NOMO-1 treated with DMSO at 0.1 percent for 48 hours (cell line): ENCODE measurements around the gene DEDD2.
A peak's percentile ranks its signal among the peaks of the same experiment; 100 is the strongest.

ENCODE experiments used
- DNase-seq: peaks from one replicate; lab custom pipeline; 2025; ENCODE audit not compliant: unreplicated experiment; lab: John Stamatoyannopoulos, UW

Gene DEDD2

GRCh38 chr19:42174188-42174587 lies 43.3 kb downstream of the DEDD2 start:
- DNase-seq = no peak

DNA sequence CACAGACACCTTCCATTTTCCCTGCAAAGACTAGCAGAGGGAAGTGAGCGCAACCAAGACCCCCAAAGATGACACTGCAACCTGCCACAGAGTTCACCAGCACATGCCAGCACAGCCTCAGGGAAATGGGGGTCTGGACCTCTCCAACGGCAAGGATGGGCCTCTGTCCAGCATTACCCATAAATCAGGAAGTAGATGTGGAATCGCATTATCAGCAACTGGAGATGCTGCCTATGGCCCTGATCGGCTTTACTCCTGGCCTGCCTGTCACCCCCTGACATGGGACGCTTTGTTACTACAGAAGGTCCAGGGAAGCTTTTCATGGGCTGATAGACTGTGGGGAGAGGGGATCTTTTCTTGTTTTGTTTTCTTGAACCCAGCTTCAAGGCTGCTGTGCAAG lies 43.8 kb downstream of the DEDD2 start:
- no peak for DNase-seq

DNA sequence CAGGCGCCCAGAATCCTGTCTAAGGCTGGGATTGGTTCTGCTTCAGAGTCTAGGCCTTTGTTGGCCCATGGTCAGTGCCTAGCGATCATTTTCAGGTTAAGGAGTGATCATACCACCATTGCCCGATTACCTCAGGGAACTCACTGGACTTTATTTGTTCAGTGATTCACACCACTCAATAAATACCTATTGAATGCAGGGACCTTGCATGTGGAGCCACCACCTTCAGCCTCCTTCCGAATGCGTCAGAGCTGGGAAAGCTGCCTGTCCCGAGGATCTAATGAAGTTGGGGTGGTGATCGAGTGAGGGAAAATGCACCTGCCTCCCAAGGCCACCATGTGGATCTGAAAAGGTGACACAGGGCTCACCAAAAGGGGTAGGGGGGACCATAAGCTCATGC lies 45.2 kb downstream of the DEDD2 start:
- no peak for DNase-seq

- no peak for DNase-seq
Observed at GRCh38 chr19:42170715-42171114, 46.8 kb downstream of the DEDD2 start.

DNA sequence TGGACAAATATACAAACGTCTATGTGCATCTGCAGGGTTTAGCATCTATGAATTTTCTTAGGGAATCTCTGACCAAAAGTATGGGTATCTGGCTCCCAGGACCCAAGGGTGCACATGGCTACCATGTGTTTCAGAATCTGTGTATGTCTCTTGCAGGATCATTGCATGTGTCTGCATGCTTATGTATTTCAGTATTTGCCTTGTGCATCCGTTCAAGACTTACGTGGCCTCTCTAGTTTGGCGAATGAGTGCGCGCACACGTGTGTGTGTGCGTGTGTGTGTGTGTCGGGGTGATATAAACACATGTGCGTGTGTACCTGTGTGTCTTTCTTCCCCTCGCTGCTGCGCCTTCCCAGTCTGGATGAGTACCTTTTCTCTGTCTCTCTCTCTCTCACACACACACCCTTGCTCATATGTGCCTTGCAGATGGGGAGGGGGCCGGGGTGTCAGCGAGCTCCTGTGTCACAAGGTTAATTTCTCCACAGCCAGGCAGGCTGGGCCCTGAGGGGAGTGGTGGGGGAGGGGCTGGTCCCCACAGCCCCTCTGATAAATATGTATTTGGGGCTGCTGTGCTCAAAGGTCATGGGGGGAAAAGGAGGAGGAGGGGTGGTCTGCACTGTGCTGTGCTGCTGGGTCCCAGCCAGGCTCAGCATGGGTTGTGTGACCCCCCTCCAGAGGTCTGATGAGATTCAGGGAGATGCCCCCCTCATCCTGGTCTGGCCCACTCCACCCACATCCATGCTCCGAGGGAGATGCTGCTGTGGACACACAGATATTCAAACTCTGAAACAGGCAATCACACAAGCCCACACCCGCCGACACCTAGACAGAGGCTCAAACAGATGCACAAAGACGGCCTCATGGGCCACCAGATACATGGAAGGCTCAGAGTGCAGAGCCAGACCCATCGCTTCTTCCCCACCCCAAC lies 47.7 kb downstream of the DEDD2 start:
- no peak for DNase-seq

DNA sequence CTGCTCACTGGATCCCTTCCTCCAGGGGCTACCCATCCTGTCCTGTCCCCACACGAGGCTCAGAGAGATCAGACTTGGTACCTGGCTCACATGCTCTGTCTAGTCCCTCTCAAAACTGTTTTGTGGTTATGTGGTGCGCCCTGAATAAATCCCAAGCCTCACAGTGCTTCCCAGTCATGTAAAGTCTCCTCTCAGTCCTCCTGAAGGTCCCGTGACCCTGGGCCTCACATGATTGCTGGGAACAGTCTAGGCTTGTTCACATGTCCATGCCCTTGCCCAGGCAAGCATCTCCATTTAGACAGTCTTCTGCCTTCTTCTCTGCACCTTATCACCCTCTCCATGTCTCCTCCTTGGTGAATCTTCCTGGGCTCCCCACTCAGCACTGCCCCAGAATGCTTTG lies 49.3 kb downstream of the DEDD2 start:
- DNase-seq = no peak

GRCh38 chr19:42166316-42166715 lies 51.2 kb downstream of the DEDD2 start:
- DNase-seq = no peak

DNA sequence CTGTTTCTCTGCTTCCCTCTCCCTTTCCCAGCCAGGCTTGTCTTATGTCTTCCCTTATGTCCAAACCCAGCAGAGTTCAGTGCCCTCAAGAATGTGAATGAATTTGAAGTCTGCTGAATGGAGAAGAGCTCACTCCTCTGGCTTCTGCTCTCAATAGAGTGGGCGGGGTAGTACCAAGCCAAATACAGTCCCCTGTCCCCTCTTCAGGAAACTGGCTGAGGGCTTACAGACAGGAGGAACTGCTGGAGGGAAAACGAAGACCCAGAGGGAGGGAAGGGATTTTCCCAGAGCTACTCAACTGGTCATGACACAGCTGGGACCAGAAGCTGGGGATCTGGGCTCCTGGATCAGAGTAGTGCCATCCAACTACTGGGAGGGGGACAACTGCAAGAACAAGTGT lies 52.3 kb downstream of the DEDD2 start:
- DNase-seq = no peak

DNA sequence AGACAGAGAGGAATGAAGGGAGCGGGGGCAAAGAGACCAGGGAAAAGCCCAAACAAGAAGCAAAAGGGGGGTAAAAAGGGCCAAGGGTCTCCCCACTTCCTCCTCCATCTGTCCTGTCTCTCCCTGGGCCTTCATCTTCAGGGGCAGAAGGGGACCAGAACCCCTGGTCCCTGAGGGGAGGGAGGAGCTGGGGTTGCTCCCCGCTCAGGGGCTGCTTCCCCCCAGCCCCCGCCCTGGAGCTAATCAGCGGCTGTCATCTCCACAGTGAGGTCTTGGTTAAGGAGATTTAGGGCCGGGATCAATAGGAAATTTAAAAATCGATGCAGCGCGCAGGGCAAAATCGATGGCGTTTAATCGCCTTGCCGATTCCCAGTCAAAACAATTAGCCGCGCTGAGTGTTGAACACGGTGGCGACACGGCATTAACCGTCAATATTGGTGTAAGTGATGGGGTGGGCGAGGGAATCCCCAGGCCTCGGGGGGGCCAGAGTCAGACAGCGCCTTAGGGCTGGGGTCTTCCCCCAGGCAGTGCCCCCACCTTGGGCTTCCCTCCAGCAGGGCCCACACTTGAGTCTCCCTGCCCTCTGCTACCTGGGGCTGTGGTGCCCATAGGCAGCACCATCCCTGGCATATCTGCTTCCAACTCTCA lies 55.7 kb downstream of the DEDD2 start:
- no peak for DNase-seq

DNA sequence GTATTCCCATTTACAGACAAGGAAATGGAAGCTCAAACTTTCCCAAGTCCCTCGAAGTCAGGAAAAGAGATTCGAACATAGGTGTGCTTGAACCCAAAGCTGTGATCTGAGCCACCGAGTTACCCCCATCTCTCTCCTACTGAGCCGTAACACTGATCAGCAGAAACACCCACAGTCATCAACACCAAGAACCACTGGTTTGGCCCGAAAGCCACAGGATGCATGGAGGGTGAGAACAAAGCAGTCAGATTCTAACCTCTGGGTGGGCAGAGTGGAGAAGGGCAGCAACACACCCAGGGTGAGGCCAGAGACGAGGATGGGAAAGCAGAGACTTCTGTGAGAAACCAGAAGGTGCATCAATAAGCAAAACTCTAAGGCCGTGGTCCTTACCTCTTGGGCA lies 57.5 kb downstream of the DEDD2 start:
- DNase-seq = no peak

DNA sequence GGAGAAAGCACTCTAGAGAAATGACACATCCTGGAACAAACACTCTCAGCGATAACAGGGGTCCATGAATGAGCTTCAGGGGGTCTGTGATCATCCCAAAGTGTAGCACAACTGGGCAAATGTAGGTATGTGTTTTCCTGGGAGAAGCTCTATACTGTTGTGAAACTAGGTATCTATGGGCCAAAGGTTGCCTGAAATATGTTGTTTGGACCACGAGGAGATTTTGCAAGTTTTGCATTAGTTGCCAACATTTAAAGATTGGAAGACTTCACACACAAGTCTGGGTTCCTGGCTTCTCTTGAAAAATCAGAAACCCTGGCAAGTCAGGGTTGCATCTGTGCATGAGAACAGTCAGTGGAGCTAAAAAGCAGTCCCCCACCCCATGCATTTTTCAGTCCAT lies 58.6 kb downstream of the DEDD2 start:
- DNase-seq = no peak

GRCh38 chr19:42156571-42156970 lies 60.9 kb downstream of the DEDD2 start:
- DNase-seq = no peak

DNA sequence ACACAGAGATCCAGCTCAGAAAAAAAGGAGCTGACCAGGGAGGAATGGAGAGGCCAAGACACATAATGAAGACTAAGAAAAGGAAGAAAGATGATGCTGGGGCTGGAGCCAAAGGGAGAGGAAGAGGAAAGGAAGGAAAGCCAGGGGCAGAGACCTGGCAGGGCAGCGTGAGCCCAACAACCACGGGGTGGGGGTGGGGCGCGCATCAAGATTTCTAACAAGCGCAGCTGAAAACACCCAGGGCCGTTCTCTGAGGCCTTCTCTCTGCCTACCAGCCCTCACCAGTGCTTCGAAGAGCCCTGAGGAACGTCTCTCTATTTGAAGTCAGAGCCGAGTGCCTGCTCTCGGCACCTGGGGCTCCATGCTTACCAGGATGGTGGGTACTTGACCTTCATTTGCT lies 61.7 kb downstream of the DEDD2 start:
- no peak for DNase-seq

GRCh38 chr19:42154471-42155323 lies 62.8 kb downstream of the DEDD2 start:
- DNase-seq = peak; percentile 9

DNA sequence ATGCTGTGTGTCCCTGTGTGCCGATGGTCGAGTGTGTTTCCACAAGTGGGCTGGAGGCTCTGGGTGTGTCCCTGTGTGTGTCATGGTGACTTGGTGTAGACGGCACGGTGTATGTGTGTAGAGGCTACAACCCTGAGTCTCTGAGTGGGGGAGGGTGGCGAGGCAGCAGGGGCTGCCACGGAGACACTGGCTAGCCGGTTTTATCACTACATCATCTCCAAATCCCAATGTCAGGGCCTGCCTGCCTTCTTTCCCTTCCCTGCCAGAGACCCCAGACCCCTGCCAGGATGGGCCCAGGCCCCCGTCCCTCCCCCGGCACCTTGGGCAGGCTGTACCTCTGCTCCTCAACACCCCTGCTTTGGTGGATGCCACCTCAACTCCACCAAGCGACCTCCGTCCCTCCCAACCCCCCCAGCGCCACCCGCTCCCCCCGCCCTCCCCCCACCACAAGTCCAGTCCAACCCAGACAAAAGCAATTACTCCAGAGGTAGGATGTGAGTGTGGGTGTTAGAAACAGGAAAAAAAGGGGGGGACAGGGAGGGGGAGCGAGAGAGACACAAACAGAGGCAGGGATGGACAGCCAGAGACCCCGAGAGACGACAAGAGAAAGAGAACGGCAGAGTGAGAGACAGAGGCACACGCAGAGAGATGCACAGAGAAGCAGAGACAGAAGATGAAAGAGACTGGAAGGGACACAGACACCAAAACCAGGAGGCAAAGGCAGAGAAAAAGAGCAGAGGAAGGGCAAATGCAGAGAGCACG lies 63.6 kb downstream of the DEDD2 start:
- DNase-seq = no peak

DNA sequence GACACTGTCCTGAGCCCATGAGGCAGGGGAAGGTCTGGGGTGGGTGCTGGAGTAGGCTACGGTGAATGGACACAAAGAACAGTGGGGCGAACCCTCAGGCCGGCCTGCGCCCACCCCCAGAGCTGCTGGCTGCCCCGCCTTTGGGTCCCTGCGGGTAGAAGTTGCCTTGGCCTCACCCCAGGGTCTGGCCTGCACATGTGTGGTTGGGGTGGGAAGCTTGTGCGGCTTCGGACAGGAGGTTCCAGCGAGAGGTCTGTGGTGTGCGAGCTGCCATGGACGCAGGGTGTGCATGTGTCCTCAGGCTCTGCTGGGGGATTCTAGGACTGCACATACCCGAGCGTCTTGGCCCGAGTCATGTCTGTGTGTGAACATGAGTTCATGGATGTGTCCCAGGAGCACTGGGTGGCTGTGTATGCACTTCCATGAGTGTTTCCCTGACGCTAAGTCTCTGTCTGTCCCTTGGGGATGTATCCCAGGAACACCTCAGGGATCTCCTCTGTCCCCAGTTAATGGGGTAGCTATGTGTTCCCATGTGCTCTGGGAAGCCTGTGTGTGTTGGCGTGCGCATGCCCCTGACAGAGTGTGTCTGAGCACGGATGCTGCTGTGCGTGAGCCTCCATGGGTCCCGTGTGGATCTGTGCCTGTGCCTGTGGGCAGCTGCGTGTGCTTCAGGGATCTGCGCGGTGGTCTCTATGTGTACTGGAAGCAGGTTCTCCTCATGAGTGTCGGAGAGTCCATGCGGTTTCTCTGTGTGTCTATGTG lies 64.4 kb downstream of the DEDD2 start:
- no peak for DNase-seq

- no peak for DNase-seq
Observed at GRCh38 chr19:42151782-42152684, 65.4 kb downstream of the DEDD2 start.

DNA sequence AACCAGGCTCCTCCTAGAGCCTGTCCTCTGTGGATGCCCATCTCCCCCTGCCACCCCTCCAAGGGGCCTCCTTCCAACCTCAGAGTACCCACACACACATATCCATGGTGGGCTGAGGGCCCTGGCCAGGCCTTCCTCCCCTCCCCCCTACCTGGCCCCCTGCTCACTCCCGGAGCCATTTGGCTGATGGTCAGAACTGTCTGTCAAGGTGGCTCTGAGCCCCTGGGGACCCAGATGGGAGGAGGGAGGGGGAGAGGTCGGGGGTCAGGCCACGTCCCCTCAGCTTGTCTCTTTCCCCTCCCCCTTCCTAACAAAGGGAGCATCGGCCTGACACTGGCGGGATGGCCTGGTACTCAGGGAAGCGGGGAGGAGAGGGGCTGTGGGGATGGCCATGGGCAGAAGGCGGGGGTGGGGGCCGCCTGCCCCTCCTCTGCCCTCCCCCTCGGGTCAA lies 66.5 kb downstream of the DEDD2 start:
- DNase-seq = no peak

- no peak for DNase-seq
Observed at GRCh38 chr19:42150364-42150763, 67.1 kb downstream of the DEDD2 start.
